CD4-positive, alpha-beta T cell treated with Interleukin-17A for 4 hours (primary cell): ENCODE measurements around the gene NEB.

Source experiments
- DNase-seq: peaks from one replicate; pipeline ENCODE4 v3.0.0-alpha.2; 2020; ENCODE audit warnings: mixed read lengths

NEB gene

GRCh38 chr2:151465771-151466170 lies 268.5 kb downstream of the NEB start:
- DNase-seq, result no peak

- DNase-seq, result no peak
These were observed 274.9 kb downstream of the NEB start for GRCh38 chr2:151459358-151459757.

- DNase-seq, result no peak
These were observed 295.1 kb downstream of the NEB start for GRCh38 chr2:151439127-151439526.

- no peak for DNase-seq
These were observed 295.8 kb downstream of the NEB start for GRCh38 chr2:151438506-151438905.

GRCh38 chr2:151437630-151438029 lies 296.6 kb downstream of the NEB start:
- peak; percentile 38 for DNase-seq
